Left ventricle myocardium inferior (tissue), 1 donor: ENCODE results near the gene SLC12A3. TPM values are rescaled to one million over a fixed set of nuclear protein-coding genes. Genes with fewer than 3 reads are reported as not detected.
A peak's percentile ranks its signal among the peaks of the same experiment; 100 is the strongest.

ENCODE experiments used
- DNase-seq: peaks from one replicate; pipeline ENCODE4 v3.0.0-alpha.2; 2020
- H3K27ac ChIP-seq: fragments of 200-600 bp; replicated peaks from 2 replicates; pipeline ENCODE4 v1.8.0; 2021
- H3K27me3 ChIP-seq: fragments of 200-600 bp; 2 replicates; pipeline ENCODE4 v1.8.0; 2021; ENCODE audit warnings: low read depth
- H3K36me3 ChIP-seq: fragments of 200-600 bp; 2 replicates; pipeline ENCODE4 v1.8.0; 2021
- H3K4me1 ChIP-seq: fragments of 200-600 bp; 2 replicates; pipeline ENCODE4 v1.8.0; 2021
- H3K4me3 ChIP-seq: fragments of 200-600 bp; 2 replicates; pipeline ENCODE4 v1.8.0; 2021; ENCODE audit warnings: mild to moderate bottlenecking, moderate library complexity
- H3K9me3 ChIP-seq: fragments of 200-600 bp; replicated peaks from 2 replicates; pipeline ENCODE4 v1.8.0; 2021
- intact Hi-C: fragments of 100-400 bp; cut with micrococcal nuclease; formaldehyde crosslinking; loops from one replicate; pipeline ENCODE4 v1.11.0; 2022
- total RNA-seq: library from RNA; stranded (reverse); fragmentation: NEBNext Ultra II Directional; extraction: Animal tissue kit (Norgen Biotek cat#: 25700); gene quantifications from one replicate; pipeline ENCODE4 v1.2.1, GENCODE V29; 2021
- TF ChIP-seq, protein P1 (sequence below): fragments of 200-600 bp; IDR thresholded peaks from 2 replicates; pipeline ENCODE4 v1.8.0; 2021; ENCODE audit warnings: antibody characterized with exemption, mild to moderate bottlenecking, borderline replicate concordance
- donor health status: DM: no; HTN: yes; CAD: no; lungs with severe emphysema.

The SLC12A3 gene
- total RNA-seq, 1 donor from 2014 or later, result not detected

DNA sequence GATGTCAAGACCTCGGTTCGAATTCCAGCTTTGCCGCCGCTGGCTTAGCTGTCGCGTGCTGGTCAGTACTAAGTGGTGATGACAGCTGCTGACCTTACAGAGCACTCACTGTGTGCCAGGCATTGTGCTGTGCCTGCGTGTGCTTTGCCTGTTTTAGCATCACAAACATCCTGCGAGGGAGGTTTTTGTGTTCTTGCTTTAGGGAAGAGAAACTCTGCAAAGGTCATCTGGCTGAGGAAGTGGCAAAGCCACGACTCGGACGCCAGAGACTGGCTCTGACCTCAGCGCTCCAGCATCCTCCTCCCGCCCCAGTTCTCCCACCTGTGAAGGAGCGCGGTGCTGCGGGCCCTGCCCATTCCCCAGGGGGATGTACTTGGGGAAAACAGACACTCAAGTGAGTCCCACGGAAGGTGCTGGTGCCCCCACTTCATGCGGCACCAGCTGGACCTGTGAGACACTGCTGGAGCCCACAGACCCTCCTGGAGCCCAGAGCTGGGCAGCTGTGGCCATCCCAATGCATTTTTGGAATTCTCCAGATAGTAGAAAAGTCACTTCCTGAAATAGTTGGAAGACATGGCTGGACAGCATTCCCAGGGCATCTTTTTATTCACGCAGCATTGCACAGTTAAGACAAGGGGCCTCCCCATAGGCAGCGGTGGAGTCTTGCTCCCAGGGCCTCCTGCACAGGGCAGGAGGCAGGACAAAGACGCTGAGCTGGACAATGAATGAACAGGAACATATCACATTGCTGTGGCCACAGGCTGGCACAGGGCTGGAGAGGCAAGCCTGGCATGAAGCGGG is 47.0 kb downstream of the SLC12A3 start:
- Histone ChIP-seq H3K27me3 (no peaks in the 10 kb centered on the region), H3K27ac (peak overlapping the region; percentile 44), H3K9me3 (no peaks in the 10 kb centered on the region), H3K36me3 (no peaks in the 10 kb centered on the region), H3K4me3 (no peak overlapping the region), H3K4me1 (peaks cover 53% of the 10 kb centered on the region)
- intact Hi-C loops, result no loop called here
- TF ChIP-seq, protein P1, sequence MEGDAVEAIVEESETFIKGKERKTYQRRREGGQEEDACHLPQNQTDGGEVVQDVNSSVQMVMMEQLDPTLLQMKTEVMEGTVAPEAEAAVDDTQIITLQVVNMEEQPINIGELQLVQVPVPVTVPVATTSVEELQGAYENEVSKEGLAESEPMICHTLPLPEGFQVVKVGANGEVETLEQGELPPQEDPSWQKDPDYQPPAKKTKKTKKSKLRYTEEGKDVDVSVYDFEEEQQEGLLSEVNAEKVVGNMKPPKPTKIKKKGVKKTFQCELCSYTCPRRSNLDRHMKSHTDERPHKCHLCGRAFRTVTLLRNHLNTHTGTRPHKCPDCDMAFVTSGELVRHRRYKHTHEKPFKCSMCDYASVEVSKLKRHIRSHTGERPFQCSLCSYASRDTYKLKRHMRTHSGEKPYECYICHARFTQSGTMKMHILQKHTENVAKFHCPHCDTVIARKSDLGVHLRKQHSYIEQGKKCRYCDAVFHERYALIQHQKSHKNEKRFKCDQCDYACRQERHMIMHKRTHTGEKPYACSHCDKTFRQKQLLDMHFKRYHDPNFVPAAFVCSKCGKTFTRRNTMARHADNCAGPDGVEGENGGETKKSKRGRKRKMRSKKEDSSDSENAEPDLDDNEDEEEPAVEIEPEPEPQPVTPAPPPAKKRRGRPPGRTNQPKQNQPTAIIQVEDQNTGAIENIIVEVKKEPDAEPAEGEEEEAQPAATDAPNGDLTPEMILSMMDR, result no peak
- peak; percentile 23 for DNase-seq

DNA sequence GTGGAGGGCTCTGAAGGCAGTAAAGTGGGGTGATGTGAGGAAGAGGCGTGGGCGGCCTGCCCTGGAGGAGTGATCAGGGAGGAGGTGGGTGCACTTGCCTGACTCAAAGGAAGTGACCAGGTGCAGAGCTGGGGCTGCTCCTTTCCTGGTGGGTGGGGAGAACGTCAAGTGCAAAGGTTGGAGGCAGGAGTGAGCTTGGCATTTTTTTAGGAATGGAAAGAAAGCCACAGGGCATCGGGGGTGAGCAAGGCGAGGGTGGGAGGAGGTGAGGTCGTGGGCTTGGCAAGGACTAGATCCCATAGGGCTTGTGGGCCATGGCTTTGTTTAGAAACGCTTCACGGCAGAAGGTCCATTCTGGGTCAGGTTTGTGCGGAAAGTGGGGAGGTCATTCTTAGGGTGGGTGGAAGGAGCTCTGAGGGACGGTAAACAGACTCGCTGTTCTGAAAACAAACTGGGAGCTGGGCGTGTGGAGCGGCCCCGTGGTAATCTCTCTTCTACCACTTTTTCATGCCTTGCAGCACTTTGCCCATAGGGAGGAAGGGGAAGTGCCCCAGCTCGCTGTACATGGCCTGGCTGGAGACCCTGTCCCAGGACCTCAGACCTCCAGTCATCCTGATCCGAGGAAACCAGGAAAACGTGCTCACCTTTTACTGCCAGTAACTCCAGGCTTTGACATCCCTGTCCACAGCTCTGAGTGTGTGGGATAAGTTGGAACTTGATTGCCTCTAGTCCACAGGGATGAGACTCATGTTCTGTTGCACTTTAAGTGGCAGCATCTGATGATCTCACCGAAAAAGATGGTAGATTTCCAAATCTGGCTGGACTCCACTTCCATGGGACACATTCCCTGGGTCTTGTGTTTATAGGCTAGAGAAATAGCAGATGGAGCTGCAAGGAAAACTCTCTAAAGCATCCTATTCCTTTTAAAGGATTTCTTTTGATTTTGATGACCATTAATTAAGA is 48.0 kb downstream of the SLC12A3 start:
- Histone ChIP-seq H3K4me1 (peaks cover 64% of the 10 kb centered on the region), H3K4me3 (no peak overlapping the region), H3K27me3 (no peaks in the 10 kb centered on the region), H3K9me3 (no peaks in the 10 kb centered on the region), H3K36me3 (no peaks in the 10 kb centered on the region), H3K27ac (no peak overlapping the region)
- intact Hi-C loops, result no loop called here
- no peak for DNase-seq
- TF ChIP-seq, protein P1, result no peak

DNA sequence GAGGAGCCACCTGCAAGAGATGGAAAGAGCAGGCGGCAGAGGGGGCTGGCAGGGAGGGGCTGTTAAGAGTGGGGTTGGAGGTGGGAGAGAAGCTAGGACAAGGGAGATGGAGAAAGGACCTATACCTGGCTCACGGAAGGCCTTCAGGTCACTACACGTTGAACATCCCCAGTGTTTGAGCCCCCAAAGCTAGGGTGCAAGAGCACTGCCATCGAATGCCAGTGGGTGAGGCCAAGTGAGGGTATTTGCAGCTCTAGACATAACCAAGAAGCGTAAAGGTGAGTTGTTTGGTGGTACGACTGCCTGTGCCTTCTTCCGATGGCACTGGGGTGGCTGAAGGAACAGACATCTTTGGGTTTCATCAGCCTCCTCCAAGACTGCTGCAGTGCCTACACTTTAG is 49.9 kb downstream of the SLC12A3 start:
- no peaks in the 10 kb centered on the region for H3K27me3 ChIP-seq
- H3K27ac ChIP-seq, result peak overlapping the region; percentile 67
- no peak overlapping the region for H3K4me3 ChIP-seq
- H3K36me3 ChIP-seq, result no peaks in the 10 kb centered on the region
- intact Hi-C loops, result no loop called here
- peaks cover 67% of the 10 kb centered on the region for H3K4me1 ChIP-seq
- no peaks in the 10 kb centered on the region for H3K9me3 ChIP-seq
- DNase-seq, result no peak
- TF ChIP-seq, protein P1, result no peak

DNA sequence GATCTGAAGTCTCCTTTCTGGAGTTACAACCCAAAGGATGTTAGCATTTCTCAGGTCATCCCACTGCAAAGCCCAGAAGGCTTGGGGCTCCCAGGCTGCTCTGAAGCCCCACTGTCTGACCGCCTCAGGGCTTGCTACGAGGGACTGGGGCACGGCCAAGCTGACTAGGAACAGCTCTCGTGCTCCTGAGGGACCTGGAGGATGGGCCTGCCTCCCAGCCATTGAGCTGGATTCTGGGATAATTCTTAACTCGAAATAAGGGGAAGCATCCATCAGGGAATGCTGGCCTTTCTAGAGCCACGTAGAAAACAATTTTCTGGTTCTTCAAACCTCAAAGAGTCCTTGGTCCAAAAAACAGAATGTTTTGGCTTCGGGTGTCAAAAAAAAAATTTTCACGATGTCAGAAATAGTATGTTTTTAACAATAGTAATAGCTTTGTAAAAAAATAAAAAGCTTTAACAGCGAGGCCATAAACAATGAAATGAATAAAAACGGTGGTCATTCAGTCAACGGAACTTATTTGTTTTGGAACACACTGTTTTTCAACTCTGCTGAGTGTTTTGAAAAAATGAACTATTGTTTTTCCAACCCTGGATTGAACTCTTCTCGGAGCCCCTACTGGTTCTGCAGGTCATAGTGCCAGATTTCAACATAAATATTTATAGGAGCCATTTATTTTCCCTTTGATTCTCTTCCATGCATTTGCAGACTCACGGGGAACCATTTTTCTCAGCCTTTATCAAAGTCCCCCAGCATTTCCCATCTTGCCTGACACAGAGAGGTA is 50.5 kb downstream of the SLC12A3 start:
- no peak overlapping the region for H3K4me3 ChIP-seq
- peak overlapping the region; percentile 67 for H3K27ac ChIP-seq
- H3K9me3 ChIP-seq, result no peaks in the 10 kb centered on the region
- H3K27me3 ChIP-seq, result no peaks in the 10 kb centered on the region
- no peak for DNase-seq
- TF ChIP-seq, protein P1, result no peak
- no peaks in the 10 kb centered on the region for H3K36me3 ChIP-seq
- peaks cover 61% of the 10 kb centered on the region for H3K4me1 ChIP-seq
- intact Hi-C loops, result no loop called here
